Stimulated activated naive CD8-positive, alpha-beta T cell treated with anti-CD3 and anti-CD28 coated beads, Interleukin-15, Interleukin-2, amounts not matched to agents 100 U/mL and 50 U/mL, for 24 hours (primary cell): ENCODE data around the gene SUSD6.

ENCODE experiments used
- ATAC-seq: fragments of 150-1000 bp; cut with Tn5 transposase; one replicate; pipeline ENCODE4 v1.10.0; 2021
- DNase-seq: peaks from one replicate; pipeline ENCODE4 v3.0.0; 2021

The SUSD6 gene

GRCh38 chr14:69763761-69764510 lies 152.5 kb downstream of the SUSD6 start:
- DNase-seq (peak; percentile 37), ATAC-seq (peak; percentile 24)
